Stimulated activated CD4-positive, alpha-beta T cell treated with anti-CD3 and anti-CD28 coated beads, Interleukin-12 subunit alpha, Interleukin-12 subunit beta, amount 100 ng/mL, for 24 hours (primary cell): ENCODE results near the gene CHST15.

Source experiments
- DNase-seq, 2 experiments: peaks; one replicate each; pipeline ENCODE4 v3.0.0-alpha.2; 2020; ENCODE audit warnings: low read depth in 2 of 2

Gene CHST15

GRCh38 chr10:124092860-124093773 lies at the start of gene CHST15:
CHST15 (minus strand) TSS chr10:124093598; CDS start chr10:124046212, 47,386 bp downstream.
- DNase-seq, result no peak

DNA sequence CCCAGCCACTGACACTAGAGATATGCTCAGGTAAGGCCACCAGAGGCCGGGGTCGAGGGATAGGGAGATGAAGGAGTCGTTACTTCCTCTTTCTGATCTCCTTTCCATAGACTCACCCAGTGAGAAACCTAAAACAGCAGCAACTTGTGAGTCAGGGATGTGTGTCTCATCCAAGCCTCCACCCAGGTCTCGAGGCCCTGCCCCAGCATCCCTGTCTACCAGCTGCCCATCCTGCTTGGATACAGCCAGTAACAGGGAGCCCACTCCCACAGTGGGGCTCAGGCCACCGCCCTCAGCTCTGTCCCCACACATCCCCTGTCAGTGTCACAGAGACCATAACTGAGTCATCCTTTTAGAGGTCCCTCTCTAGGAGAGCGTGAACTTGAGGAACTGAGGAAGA lies 49.6 kb upstream of the CHST15 start:
- DNase-seq, result no peak

DNA sequence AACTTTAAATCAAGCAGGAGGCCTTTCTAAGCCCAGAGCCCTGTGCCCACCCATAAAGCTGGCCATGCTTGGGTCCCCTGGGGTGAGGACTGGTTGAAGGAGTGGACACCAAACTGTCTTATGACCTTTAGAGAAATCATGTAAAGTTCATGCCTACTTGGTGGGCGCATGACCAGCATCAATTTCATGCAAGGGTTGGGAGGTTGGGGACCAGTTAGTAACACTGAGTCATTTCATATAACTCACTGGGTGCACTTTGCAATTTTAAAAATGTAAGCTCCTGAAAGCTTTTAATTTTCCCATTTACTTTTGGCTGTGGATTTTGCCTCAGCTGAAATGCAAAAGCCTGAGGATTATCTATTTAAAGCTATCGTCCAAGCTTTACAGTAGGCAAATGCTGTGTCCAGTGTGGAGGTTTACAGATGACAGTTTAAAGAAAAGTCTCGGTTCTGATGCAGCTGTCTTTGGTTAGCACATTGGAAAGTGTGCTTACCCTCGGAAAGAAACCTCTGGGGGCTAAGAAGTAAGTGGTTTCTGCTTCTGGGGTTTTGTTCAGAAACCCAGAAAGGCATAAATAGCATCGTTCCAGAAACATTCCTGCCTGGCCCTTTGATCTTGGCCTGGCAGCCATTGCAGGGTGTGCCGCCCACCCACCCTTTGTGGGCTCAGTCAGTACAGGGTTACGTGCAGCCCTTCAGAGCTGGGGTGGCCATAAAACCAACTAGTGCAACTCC lies 48.8 kb upstream of the CHST15 start:
- DNase-seq, result no peak

- DNase-seq, result no peak
Measured at GRCh38 chr10:124138883-124139348, 45.5 kb upstream of the CHST15 start.

DNA sequence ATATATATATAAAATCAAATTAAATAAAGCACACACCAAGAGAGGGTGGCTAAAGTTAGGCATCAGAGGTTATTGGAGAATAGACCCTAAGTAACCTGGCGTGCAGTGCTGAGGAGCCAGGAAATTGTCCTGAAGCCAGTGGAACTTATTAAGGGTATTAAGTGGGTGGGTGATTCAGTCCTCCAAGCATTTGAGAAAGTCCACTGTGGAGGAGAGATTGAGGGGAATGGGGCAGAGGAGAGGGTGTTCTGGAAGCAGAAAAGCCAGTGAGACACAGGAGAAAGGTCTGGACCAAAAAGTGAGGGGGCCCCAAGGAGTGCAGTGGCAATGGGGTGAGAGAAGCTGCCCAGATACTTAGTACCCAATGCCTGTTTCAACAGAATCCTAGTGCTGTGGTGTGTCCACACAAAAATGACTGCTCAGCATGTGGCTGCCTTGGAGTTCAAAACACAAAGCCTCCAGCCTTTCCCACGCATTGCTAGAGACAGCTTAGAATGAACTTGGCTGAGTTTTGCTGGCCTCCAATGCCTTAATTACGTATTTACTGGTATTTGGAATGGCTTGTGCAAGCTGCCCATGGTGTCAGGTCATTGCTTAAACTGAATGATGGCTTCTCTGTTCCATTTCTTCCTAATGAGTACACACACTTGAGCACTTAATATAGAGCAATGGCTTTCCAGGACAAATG lies 44.9 kb upstream of the CHST15 start:
- no peak for DNase-seq

DNA sequence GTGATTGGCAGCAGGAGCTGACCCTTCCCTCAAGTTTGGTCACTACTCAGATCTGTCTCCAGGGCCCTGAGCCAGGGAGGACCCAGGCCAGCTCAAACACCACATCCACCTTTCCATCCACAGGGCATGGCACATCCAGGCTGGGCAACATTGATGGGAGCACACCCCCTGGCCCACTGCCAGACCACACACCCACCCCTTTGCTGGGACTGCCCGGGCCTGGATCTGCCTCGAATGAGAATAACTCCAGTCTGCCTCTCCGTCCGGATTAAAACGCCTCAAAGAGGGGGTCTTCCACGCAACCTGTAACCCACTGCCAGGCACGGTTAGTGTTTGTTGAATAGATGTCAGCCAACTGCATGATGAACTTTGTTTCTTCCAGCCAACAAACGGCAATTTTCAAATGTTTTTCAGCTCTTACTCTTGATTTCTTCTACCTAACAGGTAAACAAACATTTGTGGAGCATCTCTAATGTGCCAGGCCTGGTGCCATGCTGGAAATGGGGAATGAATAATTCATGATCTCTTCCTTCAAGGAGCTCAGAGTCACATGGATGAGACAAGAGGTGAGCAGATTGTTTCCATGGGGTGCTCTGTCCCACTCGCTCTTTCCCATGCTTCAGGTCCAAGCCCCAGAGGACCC lies 41.0 kb upstream of the CHST15 start:
- DNase-seq, result no peak

- no peak for DNase-seq
Measured at GRCh38 chr10:124132876-124133275, 39.5 kb upstream of the CHST15 start.

DNA sequence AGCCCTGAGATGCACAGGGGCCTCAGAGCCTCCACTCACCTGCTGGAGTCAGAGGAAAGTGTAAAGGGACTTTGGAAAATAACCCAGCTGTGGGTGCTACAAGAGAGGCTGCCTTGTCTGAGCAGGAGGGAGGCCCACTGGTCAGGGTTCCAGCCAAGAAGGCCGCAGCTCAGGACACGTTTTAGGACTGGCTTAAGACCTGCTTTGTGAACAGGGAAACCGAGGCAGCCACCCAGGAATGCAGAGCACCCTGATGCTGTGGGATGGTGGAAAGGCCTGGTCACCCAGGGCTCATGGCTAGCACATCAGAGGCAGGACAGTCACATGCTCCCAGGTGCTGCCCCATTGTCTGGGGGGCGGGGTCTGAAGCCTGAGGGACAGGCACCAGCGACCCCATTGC lies 38.9 kb upstream of the CHST15 start:
- no peak for DNase-seq

GRCh38 chr10:124131172-124131571 lies 37.8 kb upstream of the CHST15 start:
- DNase-seq, result no peak

- no peak for DNase-seq
Measured at GRCh38 chr10:124130198-124130900, 37.0 kb upstream of the CHST15 start.

DNA sequence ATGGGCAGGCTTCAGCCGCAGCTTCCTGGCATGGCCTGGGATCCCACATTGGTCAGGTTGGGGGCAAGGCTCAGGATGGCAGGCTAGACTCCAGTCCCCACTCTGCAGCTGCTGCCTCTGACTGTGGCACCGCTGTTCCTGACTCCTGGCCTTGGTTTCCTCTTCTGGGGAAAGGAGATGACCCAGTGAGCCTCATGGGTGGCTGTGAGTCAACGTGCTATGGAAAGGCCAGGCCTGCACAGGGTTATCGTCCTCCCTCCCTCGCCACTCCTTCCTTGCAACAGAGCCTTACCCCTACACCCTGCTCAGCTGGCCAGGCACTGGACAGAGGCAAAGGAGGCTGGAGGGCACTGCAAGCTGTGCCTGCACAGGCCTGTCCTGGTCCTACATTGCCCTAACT lies 36.1 kb upstream of the CHST15 start:
- no peak for DNase-seq

DNA sequence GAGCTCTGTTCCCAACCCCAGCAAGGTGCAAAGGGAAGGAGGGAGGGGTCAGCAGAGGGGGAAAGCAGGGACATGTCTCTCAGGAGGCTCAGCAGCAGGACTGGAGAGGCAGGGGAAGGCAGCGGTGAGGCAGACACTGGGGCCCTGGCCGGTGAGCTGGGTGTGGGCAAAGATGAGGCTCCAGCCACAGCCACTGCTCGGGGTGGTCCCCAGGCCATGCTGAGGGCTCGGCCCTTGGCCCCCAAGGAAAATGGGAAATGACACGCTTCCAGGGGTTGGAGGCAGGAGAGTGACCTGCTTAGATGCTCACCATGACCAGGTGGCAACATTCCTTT lies 35.4 kb upstream of the CHST15 start:
- no peak for DNase-seq

- no peak for DNase-seq
Measured at GRCh38 chr10:124127965-124128810, 34.8 kb upstream of the CHST15 start.

DNA sequence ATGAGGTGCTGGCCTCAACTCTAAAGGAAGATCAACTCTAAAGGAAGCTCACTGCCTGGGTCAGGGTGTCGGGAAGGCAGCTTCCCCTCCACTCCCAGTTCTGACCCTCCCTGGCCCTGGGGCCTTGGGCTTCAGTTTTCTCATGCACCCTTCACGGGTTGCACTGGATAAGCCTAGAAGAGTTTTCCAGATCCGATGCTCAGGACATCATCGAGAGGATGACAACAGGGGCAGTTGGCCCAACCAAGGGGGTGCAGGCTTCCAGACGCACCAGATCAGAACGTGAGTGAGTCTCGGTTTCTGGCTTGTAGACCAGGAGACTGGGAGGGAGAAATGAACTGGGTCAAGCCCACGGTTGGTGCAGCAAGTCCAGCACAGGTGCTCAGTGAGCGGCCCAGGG lies 34.2 kb upstream of the CHST15 start:
- DNase-seq, result no peak

- no peak for DNase-seq
Measured at GRCh38 chr10:124126983-124127385, 33.6 kb upstream of the CHST15 start.

DNA sequence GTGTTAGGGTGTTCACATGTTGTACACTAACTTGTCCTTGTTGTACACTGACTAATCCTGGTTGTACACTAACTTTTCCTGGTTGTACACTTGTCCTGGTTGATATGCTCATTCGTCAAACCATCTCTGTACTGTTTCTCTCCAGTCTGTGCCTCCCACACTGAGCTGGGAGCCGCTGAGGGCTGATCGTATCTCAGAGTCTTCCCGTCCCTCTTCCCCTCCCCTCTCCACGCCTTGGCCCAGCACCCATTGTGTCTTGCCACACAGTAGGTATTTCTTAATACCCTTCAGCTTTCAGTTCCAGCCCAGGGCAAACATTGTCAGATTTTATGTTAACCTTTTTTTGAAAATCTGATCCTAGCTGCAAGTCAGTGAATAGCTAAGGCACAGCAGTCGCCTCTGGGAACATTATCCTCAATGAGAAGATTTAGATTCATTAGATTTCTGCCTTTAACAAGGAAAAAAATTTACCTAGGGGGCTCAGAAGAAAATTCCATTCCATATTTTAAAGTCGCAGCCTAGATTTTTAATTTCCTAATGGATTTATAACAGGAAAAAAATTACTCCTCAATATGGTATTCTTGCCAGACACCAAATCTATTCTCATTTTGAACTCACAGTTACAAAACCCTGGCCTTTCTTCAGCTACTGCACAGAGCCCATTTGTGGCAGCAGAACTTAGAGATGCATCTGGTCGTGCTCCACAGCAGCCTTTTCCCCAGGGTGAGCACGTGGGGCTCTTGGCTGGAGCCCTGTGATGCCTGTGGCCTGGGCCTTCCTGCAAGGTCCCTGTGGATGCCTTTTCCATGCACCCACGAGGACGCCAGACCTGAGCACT lies 33.0 kb upstream of the CHST15 start:
- DNase-seq, result no peak

GRCh38 chr10:124125305-124126116 lies 32.1 kb upstream of the CHST15 start:
- DNase-seq, result no peak

- DNase-seq, result no peak
Measured at GRCh38 chr10:124124769-124125161, 31.4 kb upstream of the CHST15 start.
